Body of pancreas (tissue), 4 donors: ENCODE results near the gene GATA5.

Experiments used
- CTCF ChIP-seq, 7 experiments: fragments of 450-650 bp in 4 of 7; fragments of 200-600 bp in 3 of 7; sonication (generic) in 3 of 7; IDR thresholded peaks; one replicate each; pipeline ENCODE4 v1.5.1; 2016 to 2019; ENCODE audit warnings: antibody characterized with exemption in 7 of 7
- POLR2A ChIP-seq, 3 donors: fragments of 450-650 bp; IDR thresholded peaks; one replicate each; pipeline ENCODE4 v1.6.1; 2016; ENCODE audit warnings: antibody characterized with exemption in 3 of 3, mild to moderate bottlenecking in 2 of 3

DNA sequence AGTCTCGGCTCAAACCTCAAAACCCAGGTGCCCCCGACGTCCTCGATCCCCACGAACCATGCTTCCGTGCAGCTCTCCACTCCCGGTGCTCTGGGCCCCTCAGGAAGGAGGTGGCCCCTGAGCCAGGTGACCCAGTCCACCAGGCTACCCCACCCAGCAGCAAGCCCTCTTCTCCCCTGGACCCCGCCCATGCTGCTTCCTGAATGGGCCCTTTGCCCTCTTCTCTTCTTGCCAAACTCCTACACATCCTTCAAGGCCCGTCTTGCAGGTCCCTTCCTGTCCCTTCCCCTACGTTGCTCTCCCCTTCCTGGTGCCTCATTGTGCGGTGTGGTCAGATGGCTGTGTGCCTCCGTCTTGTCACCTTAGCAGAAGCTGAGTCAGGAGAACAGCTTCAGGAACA, 3.4 kb upstream of the GATA5 start:
- TF ChIP-seq POLR2A (IDR thresholded peaks at IDR 0.05) (no peak), CTCF (IDR thresholded peaks at IDR 0.05) (no peak)
